Mesothelial cell of epicardium (in vitro differentiated cells): ENCODE data around the gene KCNA4. TPM values are rescaled to one million over a fixed set of nuclear protein-coding genes. Genes with fewer than 3 reads are reported as not detected.

Experiments used
- DNase-seq, 2 experiments: peaks; one replicate each; pipeline ENCODE4 v3.0.0; 2021; ENCODE audit warnings: low spot score in 2 of 2; ENCODE audit not compliant: unreplicated experiment in 2 of 2
- H3K27ac Mint-ChIP-seq: 2 replicates; pipeline ENCODE4 v1.8.0; 2021; ENCODE audit warnings: mixed read lengths
- H3K27me3 Mint-ChIP-seq: 2 replicates; pipeline ENCODE4 v1.8.0; 2021; ENCODE audit warnings: low read depth, mixed read lengths
- H3K36me3 Mint-ChIP-seq: 2 replicates; pipeline ENCODE4 v1.8.0; 2021; ENCODE audit warnings: mixed read lengths
- H3K4me1 Mint-ChIP-seq: 2 replicates; pipeline ENCODE4 v1.8.0; 2021; ENCODE audit warnings: mixed read lengths
- H3K4me3 Mint-ChIP-seq: 2 replicates; pipeline ENCODE4 v1.8.0; 2021; ENCODE audit warnings: mild to moderate bottlenecking, moderate library complexity, mixed read lengths
- H3K9me3 Mint-ChIP-seq: 2 replicates; pipeline ENCODE4 v1.8.0; 2021; ENCODE audit warnings: mixed read lengths
- total RNA-seq: library from RNA; stranded (reverse); gene quantifications from 3 replicates; pipeline ENCODE4 v1.2.1, GENCODE V29; 2021
- TF ChIP-seq, protein P1 (sequence below): fragments of 200-600 bp; sonication (generic); IDR thresholded peaks from one replicate; pipeline ENCODE4 v1.5.0; 2021; ENCODE audit warnings: antibody characterized with exemption; ENCODE audit not compliant: unreplicated experiment

The KCNA4 gene
- total RNA-seq, 1 donor from 2014 or later = 4.6 TPM

DNA sequence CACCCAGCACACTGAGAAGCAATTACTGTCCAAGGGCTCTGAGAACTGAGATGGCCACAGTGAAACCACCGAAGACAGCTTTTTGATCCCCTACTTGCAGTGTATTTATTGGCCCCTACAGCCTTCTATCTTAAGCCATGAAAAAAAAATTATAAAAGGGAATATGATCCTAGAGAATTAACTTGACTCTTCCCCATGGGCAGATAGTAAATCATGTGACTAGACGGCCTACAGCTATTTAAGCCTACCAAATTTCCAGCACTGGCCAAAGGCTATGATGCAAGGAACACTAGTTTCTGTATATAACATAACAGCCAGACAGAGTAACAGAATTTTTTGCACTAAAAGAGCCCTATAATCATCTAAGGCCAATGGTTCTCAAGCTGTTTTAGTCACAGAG, 53.8 kb downstream of the KCNA4 start:
- DNase-seq = no peak
- Mint-ChIP-seq H3K27ac (no peak overlapping the region), H3K9me3 (no peaks in the 10 kb centered on the region), H3K27me3 (no peaks in the 10 kb centered on the region), H3K36me3 (no peaks in the 10 kb centered on the region), H3K4me3 (no peak overlapping the region), H3K4me1 (peaks cover 26% of the 10 kb centered on the region)
- TF ChIP-seq, protein P1, sequence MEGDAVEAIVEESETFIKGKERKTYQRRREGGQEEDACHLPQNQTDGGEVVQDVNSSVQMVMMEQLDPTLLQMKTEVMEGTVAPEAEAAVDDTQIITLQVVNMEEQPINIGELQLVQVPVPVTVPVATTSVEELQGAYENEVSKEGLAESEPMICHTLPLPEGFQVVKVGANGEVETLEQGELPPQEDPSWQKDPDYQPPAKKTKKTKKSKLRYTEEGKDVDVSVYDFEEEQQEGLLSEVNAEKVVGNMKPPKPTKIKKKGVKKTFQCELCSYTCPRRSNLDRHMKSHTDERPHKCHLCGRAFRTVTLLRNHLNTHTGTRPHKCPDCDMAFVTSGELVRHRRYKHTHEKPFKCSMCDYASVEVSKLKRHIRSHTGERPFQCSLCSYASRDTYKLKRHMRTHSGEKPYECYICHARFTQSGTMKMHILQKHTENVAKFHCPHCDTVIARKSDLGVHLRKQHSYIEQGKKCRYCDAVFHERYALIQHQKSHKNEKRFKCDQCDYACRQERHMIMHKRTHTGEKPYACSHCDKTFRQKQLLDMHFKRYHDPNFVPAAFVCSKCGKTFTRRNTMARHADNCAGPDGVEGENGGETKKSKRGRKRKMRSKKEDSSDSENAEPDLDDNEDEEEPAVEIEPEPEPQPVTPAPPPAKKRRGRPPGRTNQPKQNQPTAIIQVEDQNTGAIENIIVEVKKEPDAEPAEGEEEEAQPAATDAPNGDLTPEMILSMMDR = no peak

DNA sequence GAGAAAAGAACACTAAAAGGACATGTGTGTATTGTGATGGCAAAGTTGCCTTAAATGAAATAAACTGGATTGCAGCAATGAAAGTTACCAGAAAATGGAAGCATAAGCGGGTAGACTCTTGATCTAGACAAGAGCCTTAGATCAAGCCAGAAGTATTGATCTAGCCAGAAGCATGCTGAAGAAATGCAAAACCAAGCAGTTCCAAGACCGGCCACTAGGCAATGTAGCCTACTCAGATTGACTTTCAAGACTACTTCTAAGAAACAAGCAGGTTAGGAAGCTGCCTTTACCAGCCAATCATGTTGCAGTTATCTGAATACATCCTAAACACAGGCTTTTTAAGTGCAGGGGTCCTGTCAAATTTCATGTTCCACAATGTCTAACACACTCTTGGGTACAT, 54.6 kb downstream of the KCNA4 start:
- no peak for DNase-seq
- H3K36me3 Mint-ChIP-seq = no peaks in the 10 kb centered on the region
- TF ChIP-seq, protein P1 = peak; percentile 55

More for the DNA sequence above, 54.6 kb downstream of the KCNA4 start:
- peaks cover 27% of the 10 kb centered on the region for H3K4me1 Mint-ChIP-seq
- H3K27ac Mint-ChIP-seq = no peak overlapping the region
- H3K27me3 Mint-ChIP-seq = no peaks in the 10 kb centered on the region
- no peak overlapping the region for H3K4me3 Mint-ChIP-seq
- no peaks in the 10 kb centered on the region for H3K9me3 Mint-ChIP-seq

Other genes with a start within 250 kb of the KCNA4 start
- not detected in 3 replicates for gene FSHB, start 214.0 kb upstream of the KCNA4 start, total RNA-seq